PFSK-1 (cell line): ENCODE measurements around the gene NUP210L.

Experiments used
- FOXP2 ChIP-seq: optimal IDR thresholded peaks from 2 replicates; pipeline ENCODE3; 2011; ENCODE audit warnings: borderline replicate concordance, control low read depth, inconsistent platforms; ENCODE audit not compliant: insufficient read depth; ENCODE audit errors: extremely low read length, extremely low read depth
- POLR2AphosphoS5 ChIP-seq: IDR thresholded peaks from 2 replicates; pipeline ENCODE4 v1.6.1; 2012; ENCODE audit warnings: low read depth, mild to moderate bottlenecking, control low read depth, low read length, moderate library complexity
- REST ChIP-seq, 2 experiments: IDR thresholded peaks; 2 replicates each; pipeline versions ENCODE4 v1.6.1 to v1.8.0; 2011 to 2012; ENCODE audit warnings: low read depth in 2 of 2, low read length in 2 of 2, control low read depth in 1 of 2, inconsistent platforms in 1 of 2, mild to moderate bottlenecking in 1 of 2, moderate library complexity in 1 of 2; ENCODE audit not compliant: insufficient read depth in 1 of 2
- SIN3A ChIP-seq: IDR thresholded peaks from 2 replicates; pipeline ENCODE4 v1.6.1; 2012; ENCODE audit warnings: mild to moderate bottlenecking, low read length, moderate library complexity, borderline replicate concordance; ENCODE audit not compliant: insufficient read depth
- TAF1 ChIP-seq: IDR thresholded peaks from 2 replicates; pipeline ENCODE4 v1.6.1; 2012; ENCODE audit warnings: low read length, control low read depth, borderline replicate concordance; ENCODE audit not compliant: insufficient read depth

The NUP210L gene

GRCh38 chr1:154166207-154166606 is 11.3 kb upstream of the NUP210L start:
- TF ChIP-seq FOXP2 (no peak), REST (IDR thresholded peaks at IDR 0.05; ENCODE audit: insufficient read depth in 1 of 2, low read depth in 2 of 2, low read length in 2 of 2) (no peak), POLR2AphosphoS5 (no peak)

GRCh38 chr1:154159554-154159953 is 4.7 kb upstream of the NUP210L start:
- TF ChIP-seq POLR2AphosphoS5 (no peak), FOXP2 (no peak), SIN3A (no peak)

- TF ChIP-seq REST (IDR thresholded peaks at IDR 0.05; ENCODE audit: insufficient read depth in 1 of 2, low read depth in 2 of 2, low read length in 2 of 2) (no peak), POLR2AphosphoS5 (no peak), TAF1 (no peak), SIN3A (no peak), FOXP2 (no peak)
Measured at GRCh38 chr1:154158307-154159125, 3.6 kb upstream of the NUP210L start.

- TF ChIP-seq POLR2AphosphoS5 = no peak
- TF ChIP-seq TAF1 = no peak
- TF ChIP-seq FOXP2 = no peak
- TF ChIP-seq SIN3A = no peak
- TF ChIP-seq REST (IDR thresholded peaks at IDR 0.05; ENCODE audit: insufficient read depth in 1 of 2, low read depth in 2 of 2, low read length in 2 of 2) = no peak
Measured at GRCh38 chr1:154157520-154158306, 2.8 kb upstream of the NUP210L start.

- TF ChIP-seq FOXP2 (no peak), TAF1 (no peak), SIN3A (no peak), POLR2AphosphoS5 (no peak), REST (IDR thresholded peaks at IDR 0.05; ENCODE audit: insufficient read depth in 1 of 2, low read depth in 2 of 2, low read length in 2 of 2) (no peak)
Measured at GRCh38 chr1:154155251-154155650, 378 bp upstream of the NUP210L start.
